ENCODE results near the gene PIGB.

Gene PIGB

DNA sequence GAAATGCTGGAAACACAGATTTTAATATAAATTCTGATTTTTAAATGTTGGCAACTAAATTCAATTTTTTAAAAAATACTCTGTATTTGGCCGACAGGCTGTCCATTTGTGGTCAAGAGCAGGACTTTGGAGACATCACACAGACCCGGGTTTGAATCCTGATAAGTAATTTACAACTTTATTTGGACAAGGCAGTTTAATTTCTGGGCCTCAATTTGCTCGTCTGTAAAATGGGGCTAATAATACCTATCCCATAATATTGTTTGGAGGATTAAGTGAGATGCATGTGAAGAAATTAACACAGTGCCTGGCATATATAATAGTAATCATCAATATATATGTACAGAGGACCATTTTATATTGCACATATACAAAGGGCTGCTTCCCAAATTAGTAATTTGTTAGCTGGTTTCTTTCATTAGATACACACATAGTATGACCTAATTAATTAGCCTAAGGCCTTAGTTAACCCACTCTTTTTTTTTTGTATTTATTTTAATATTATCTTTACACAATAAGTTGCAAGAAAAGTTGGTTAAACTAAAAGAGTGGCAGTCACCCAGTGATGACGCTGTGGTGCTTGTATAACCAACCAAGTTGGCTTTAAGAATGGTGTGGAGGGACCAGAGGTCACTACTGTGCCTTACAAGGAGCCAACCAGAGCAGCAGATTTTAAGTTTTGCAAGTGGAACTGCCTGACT, 665 bp downstream of the PIGB start:
- H3K4me3 ChIP-seq, result peak overlapping the region; percentile 77
- peak overlapping the region; percentile 85 to 89 for H3K27ac ChIP-seq
- TF ChIP-seq, protein P1, sequence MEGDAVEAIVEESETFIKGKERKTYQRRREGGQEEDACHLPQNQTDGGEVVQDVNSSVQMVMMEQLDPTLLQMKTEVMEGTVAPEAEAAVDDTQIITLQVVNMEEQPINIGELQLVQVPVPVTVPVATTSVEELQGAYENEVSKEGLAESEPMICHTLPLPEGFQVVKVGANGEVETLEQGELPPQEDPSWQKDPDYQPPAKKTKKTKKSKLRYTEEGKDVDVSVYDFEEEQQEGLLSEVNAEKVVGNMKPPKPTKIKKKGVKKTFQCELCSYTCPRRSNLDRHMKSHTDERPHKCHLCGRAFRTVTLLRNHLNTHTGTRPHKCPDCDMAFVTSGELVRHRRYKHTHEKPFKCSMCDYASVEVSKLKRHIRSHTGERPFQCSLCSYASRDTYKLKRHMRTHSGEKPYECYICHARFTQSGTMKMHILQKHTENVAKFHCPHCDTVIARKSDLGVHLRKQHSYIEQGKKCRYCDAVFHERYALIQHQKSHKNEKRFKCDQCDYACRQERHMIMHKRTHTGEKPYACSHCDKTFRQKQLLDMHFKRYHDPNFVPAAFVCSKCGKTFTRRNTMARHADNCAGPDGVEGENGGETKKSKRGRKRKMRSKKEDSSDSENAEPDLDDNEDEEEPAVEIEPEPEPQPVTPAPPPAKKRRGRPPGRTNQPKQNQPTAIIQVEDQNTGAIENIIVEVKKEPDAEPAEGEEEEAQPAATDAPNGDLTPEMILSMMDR (IDR thresholded peaks at IDR 0.05), result no peak
- no peak for DNase-seq (ENCODE audit: low spot score)

DNA sequence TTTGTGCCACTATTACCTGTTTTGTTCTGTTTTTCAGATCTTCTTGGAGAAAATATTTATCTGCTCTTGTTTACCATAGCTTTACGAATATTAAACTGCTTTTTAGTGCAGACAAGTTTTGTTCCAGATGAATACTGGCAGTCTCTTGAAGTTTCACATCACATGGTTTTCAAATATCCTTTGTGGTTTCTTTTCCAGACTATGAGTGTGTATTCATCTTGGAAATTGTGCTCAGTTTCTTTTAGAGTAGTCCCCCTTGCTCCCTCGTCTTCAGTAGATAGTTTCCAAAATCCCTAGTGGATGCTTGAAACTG, 1.2 kb downstream of the PIGB start:
- Histone ChIP-seq H3K4me3 (peak overlapping the region; percentile 77), H3K27ac (peak overlapping the region in 1 of 2 donors; percentile 22)
- DNase-seq (ENCODE audit: low spot score), result no peak
- TF ChIP-seq, protein P1 (IDR thresholded peaks at IDR 0.05), result no peak

DNA sequence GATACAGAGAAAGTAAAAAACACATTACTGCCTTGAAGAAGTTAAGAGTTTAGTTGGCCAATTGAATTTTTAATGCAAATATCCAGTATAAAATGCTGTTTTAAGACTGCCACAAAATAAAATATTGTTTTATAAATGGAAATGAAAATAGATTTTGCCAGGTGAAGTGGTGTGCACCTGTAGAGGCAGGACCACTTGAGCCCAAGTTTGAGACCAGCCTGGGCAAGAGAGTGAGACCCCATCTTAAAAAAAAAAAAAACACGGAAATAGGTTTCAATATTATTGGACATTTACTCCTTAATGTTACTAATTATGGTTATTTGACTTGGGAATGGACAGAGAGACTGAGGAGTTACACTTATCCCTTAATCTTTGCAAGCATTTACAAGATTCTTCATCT, 1.9 kb downstream of the PIGB start:
- TF ChIP-seq, protein P1 (IDR thresholded peaks at IDR 0.05), result no peak
- H3K27ac ChIP-seq, result no peak overlapping the region
- H3K4me3 ChIP-seq, result no peak overlapping the region
- DNase-seq (ENCODE audit: low spot score), result no peak

DNA sequence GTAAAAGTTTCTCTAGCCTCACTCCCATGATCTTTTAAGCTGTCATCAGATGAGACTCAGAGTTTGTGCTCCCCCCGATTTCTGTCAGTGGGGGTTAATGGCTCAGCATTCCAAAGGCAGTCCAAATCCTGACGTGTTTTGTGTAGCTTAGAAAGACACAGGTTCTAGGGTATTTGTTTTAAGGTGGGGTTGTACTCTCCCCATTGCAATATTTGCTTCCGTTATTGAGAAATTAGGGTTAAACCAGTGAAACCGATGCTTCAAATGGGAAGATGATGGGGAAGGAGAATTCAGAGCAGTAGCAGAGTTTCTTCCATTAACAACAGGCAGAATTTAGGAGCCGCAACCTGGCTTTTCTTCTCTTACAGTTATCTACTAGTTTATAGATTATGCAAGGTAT, 3.4 kb downstream of the PIGB start:
- Histone ChIP-seq H3K4me3 (no peak overlapping the region), H3K27ac (no peak overlapping the region)
- DNase-seq (ENCODE audit: low spot score), result no peak
- TF ChIP-seq, protein P1 (IDR thresholded peaks at IDR 0.05), result no peak

DNA sequence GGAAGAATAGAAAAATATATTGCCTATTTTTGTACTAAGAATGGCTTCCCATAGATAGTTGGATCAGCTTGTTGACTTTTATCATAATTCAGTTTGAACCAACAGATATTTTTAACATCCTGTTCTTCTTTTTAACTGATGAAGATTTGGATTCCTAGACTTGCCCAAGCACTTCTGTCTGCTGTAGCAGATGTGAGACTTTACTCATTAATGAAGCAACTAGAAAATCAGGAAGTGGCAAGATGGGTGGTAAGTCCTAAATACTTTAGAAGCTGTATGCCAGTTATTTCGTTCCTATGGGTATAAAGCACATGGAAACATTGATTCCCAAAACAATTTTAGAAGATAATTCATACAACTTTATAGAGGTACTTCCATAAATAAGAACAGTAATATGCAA, 8.4 kb downstream of the PIGB start:
- H3K4me3 ChIP-seq, result no peak overlapping the region
- DNase-seq (ENCODE audit: low spot score), result no peak
- no peak overlapping the region for H3K27ac ChIP-seq
- TF ChIP-seq, protein P1 (IDR thresholded peaks at IDR 0.05), result no peak

DNA sequence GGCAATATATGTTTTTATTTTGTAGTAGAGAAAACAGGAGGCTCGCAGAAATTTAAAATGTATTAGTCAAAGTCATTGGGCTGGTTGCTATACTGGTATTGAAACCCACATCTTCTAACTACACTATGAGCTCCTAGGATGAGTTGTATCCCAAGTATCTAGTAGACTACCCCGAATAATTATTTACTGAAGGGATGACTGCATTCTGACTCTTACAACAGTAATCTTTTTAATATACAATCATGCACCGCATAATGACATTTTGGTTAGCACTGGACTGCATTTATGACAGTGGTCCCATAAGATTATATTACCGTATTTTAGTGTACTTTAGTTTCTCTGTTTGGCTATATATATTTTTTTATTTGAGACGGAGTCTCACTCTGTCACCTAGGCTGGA, 15.3 kb downstream of the PIGB start:
- Histone ChIP-seq H3K4me3 (no peak overlapping the region), H3K27ac (no peak overlapping the region)
- TF ChIP-seq, protein P1 (IDR thresholded peaks at IDR 0.05), result no peak
- no peak for DNase-seq (ENCODE audit: low spot score)

DNA sequence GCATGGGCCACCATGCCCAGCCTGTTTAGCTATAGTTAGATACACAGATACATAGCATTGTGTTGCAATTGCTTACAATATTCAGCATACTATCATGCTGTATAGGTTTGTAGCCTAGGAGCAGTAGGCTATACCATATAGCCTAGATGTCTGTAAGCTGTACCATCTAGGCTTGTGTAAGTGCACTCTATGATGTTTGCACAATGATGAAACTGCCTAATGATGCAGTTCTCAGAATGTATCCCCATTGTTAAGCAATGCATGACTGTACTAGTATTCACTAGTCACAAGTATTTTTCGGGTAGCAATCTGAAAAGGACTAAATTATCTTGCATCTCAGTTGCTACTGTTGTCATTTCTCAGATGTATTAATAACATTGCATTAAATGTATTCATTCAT, 16.0 kb downstream of the PIGB start:
- no peak for DNase-seq (ENCODE audit: low spot score)
- H3K27ac ChIP-seq, result no peak overlapping the region
- TF ChIP-seq, protein P1 (IDR thresholded peaks at IDR 0.05), result no peak
- H3K4me3 ChIP-seq, result no peak overlapping the region
